Osteoblast (primary cell): ENCODE results near the gene FAF1. TPM values are rescaled to one million over a fixed set of nuclear protein-coding genes. Genes with fewer than 3 reads are reported as not detected.

Experiments
- DNase-seq: peaks from one replicate; pipeline ENCODE4 v3.0.0; 2011; ENCODE audit warnings: low spot score, mixed read lengths; ENCODE audit not compliant: insufficient read length; ENCODE audit errors: missing footprints
- H2AFZ ChIP-seq: 2 replicates; pipeline ENCODE4 v1.6.0; 2011; ENCODE audit warnings: mild to moderate bottlenecking, low read length
- H3K27ac ChIP-seq: 2 replicates; pipeline ENCODE4 v1.5.1; 2011; ENCODE audit warnings: mild to moderate bottlenecking, low read depth, low read length, moderate library complexity
- H3K27me3 ChIP-seq: 2 replicates; pipeline ENCODE4 v1.6.0; 2012; ENCODE audit warnings: mild to moderate bottlenecking, control low read depth, inconsistent platforms, low read length, moderate library complexity; ENCODE audit not compliant: insufficient read depth
- H3K36me3 ChIP-seq: 2 replicates; pipeline ENCODE4 v1.5.1; 2011; ENCODE audit warnings: mild to moderate bottlenecking, low read length, control low read depth, moderate library complexity; ENCODE audit not compliant: insufficient read depth
- H3K4me1 ChIP-seq: 2 replicates; pipeline ENCODE4 v1.5.1; 2011; ENCODE audit warnings: mild to moderate bottlenecking, low read length, control low read depth, moderate library complexity; ENCODE audit not compliant: insufficient read depth
- H3K4me2 ChIP-seq: 2 replicates; pipeline ENCODE4 v1.6.0; 2011; ENCODE audit warnings: mild to moderate bottlenecking, low read length; ENCODE audit not compliant: insufficient read depth
- H3K4me3 ChIP-seq: fragments of 200-600 bp; sonication (generic); 3 replicates; pipeline ENCODE4 v1.5.1; 2012; ENCODE audit warnings: mild to moderate bottlenecking, low read length, inconsistent platforms; ENCODE audit not compliant: insufficient read depth
- H3K79me2 ChIP-seq: 2 replicates; pipeline ENCODE4 v1.6.0; 2012; ENCODE audit warnings: mild to moderate bottlenecking, low read length, control low read depth, inconsistent platforms; ENCODE audit not compliant: insufficient read depth
- H3K9me3 ChIP-seq: 2 replicates; pipeline ENCODE4 v1.5.1; 2011; ENCODE audit warnings: low read depth, low read length, control low read depth
- H4K20me1 ChIP-seq: 2 replicates; pipeline ENCODE4 v1.6.0; 2012; ENCODE audit warnings: mild to moderate bottlenecking, low read length, control low read depth; ENCODE audit not compliant: insufficient read depth
- CTCF ChIP-seq: IDR thresholded peaks from 2 replicates; pipeline ENCODE4 v1.5.1; 2011; ENCODE audit warnings: mild to moderate bottlenecking, low read depth, low read length, moderate library complexity; ENCODE audit errors: extremely low read depth
- total RNA-seq: library from RNA; depleted of rRNA; stranded (reverse); fragments of >200 nt; gene quantifications from 2 replicates; pipeline ENCODE4 v1.2.3, GENCODE V29; 2012

Gene FAF1
- total RNA-seq, 1 donor = 40.5 TPM

- DNase-seq = no peak
- no peak overlapping the region for H3K27ac ChIP-seq
- no peaks in the 10 kb centered on the region for H3K9me3 ChIP-seq
- H3K79me2 ChIP-seq = no peaks in the 10 kb centered on the region
- no peaks in the 10 kb centered on the region for H3K27me3 ChIP-seq
- no peaks in the 10 kb centered on the region for H3K4me1 ChIP-seq
- H3K36me3 ChIP-seq = no peaks in the 10 kb centered on the region
- no peak for TF ChIP-seq CTCF
- H3K4me2 ChIP-seq = no peak overlapping the region
- no peaks in the 10 kb centered on the region for H4K20me1 ChIP-seq
- H2AFZ ChIP-seq = no peak overlapping the region
- no peak overlapping the region for H3K4me3 ChIP-seq
Measured at GRCh38 chr1:50564417-50564816, 395.6 kb downstream of the FAF1 start.

- TF ChIP-seq CTCF = no peak
- peak; percentile 22 for DNase-seq
- Histone ChIP-seq H3K27ac (no peak overlapping the region), H3K36me3 (no peaks in the 10 kb centered on the region), H3K4me1 (no peaks in the 10 kb centered on the region), H3K9me3 (no peaks in the 10 kb centered on the region), H3K4me3 (no peak overlapping the region), H3K27me3 (no peaks in the 10 kb centered on the region), H3K79me2 (no peaks in the 10 kb centered on the region), H2AFZ (no peak overlapping the region), H4K20me1 (no peaks in the 10 kb centered on the region), H3K4me2 (no peak overlapping the region)
Measured at GRCh38 chr1:50562106-50562505, 398.0 kb downstream of the FAF1 start.

- H3K4me3 ChIP-seq = no peak overlapping the region
- no peaks in the 10 kb centered on the region for H3K4me1 ChIP-seq
- H3K4me2 ChIP-seq = no peak overlapping the region
- no peak overlapping the region for H3K27ac ChIP-seq
- no peak for TF ChIP-seq CTCF
- H2AFZ ChIP-seq = no peak overlapping the region
- no peaks in the 10 kb centered on the region for H4K20me1 ChIP-seq
- no peaks in the 10 kb centered on the region for H3K9me3 ChIP-seq
- H3K27me3 ChIP-seq = no peaks in the 10 kb centered on the region
- DNase-seq = no peak
- no peaks in the 10 kb centered on the region for H3K79me2 ChIP-seq
- no peaks in the 10 kb centered on the region for H3K36me3 ChIP-seq
Measured at GRCh38 chr1:50559421-50559820, 400.6 kb downstream of the FAF1 start.

- Histone ChIP-seq H3K36me3 (no peaks in the 10 kb centered on the region), H3K27ac (no peak overlapping the region), H3K4me1 (no peaks in the 10 kb centered on the region), H3K79me2 (no peaks in the 10 kb centered on the region), H2AFZ (no peak overlapping the region), H3K9me3 (no peaks in the 10 kb centered on the region), H3K4me2 (no peak overlapping the region), H4K20me1 (no peaks in the 10 kb centered on the region), H3K4me3 (no peak overlapping the region), H3K27me3 (no peaks in the 10 kb centered on the region)
- TF ChIP-seq CTCF = no peak
- DNase-seq = no peak
Measured at GRCh38 chr1:50553921-50554320, 406.1 kb downstream of the FAF1 start.
